HepG2 (cell line): ENCODE data around the gene ZDHHC7. TPM values are rescaled to one million over a fixed set of nuclear protein-coding genes. Genes with fewer than 3 reads are reported as not detected.
A peak's percentile ranks its signal among the peaks of the same experiment; 100 is the strongest.

Source experiments
- JUN ChIP-seq: sonication (generic); formaldehyde crosslinking; IDR thresholded peaks from 2 replicates; pipeline ENCODE4 v1.4.0; 2020; ENCODE audit warnings: mild to moderate bottlenecking, missing genetic modification reagents
- MATR3 ChIP-seq: sonication (generic); formaldehyde crosslinking; IDR thresholded peaks from 2 replicates; pipeline ENCODE4 v1.4.0; 2020; ENCODE audit warnings: missing genetic modification reagents
- RARA ChIP-seq: IDR thresholded peaks from 2 replicates; pipeline ENCODE4 v1.6.1; 2016; ENCODE audit warnings: missing genetic modification reagents, missing compliant biosample characterization
- RFX5 ChIP-seq: IDR thresholded peaks from 2 replicates; pipeline ENCODE4 v1.6.1; 2011; ENCODE audit warnings: low read depth, low read length, improper control_type of control experiment
- SATB2 ChIP-seq: sonication (generic); formaldehyde crosslinking; IDR thresholded peaks from 2 replicates; pipeline ENCODE4 v1.5.0; 2020; ENCODE audit warnings: missing genetic modification reagents
- SP4 ChIP-seq: sonication (generic); formaldehyde crosslinking; IDR thresholded peaks from 2 replicates; pipeline ENCODE4 v1.8.1; 2023; ENCODE audit warnings: mild to moderate bottlenecking, missing genetic modification reagents
- TGIF2 ChIP-seq: IDR thresholded peaks from 2 replicates; pipeline ENCODE4 v1.6.1; 2016; ENCODE audit warnings: control low read depth, missing compliant biosample characterization
- U2AF2 ChIP-seq: fragments of 200-400 bp; formaldehyde crosslinking; IDR thresholded peaks from 2 replicates; pipeline ENCODE4 v1.6.1; 2017; ENCODE audit warnings: low read depth, mild to moderate bottlenecking, low read length
- ZMAT3 ChIP-seq: sonication (generic); formaldehyde crosslinking; conservative IDR thresholded peaks from 2 replicates; pipeline ENCODE4 v1.7.0; 2021; ENCODE audit warnings: missing genetic modification reagents
- ZNF296 ChIP-seq: sonication (generic); formaldehyde crosslinking; conservative IDR thresholded peaks from 2 replicates; pipeline ENCODE4 v1.5.0; 2020; ENCODE audit warnings: mild to moderate bottlenecking, missing genetic modification reagents
- ZNF563 ChIP-seq: sonication (generic); formaldehyde crosslinking; IDR thresholded peaks from 2 replicates; pipeline ENCODE4 v1.8.0; 2022; ENCODE audit warnings: mild to moderate bottlenecking, moderate library complexity, missing genetic modification reagents
- ZNF605 ChIP-seq: sonication (generic); formaldehyde crosslinking; IDR thresholded peaks from 2 replicates; pipeline ENCODE4 v1.8.0; 2022; ENCODE audit warnings: mild to moderate bottlenecking, missing genetic modification reagents
- ZNF737 ChIP-seq: sonication (generic); formaldehyde crosslinking; IDR thresholded peaks from 2 replicates; pipeline ENCODE4 v1.5.0; 2020; ENCODE audit warnings: missing genetic modification reagents, mild to moderate bottlenecking, borderline replicate concordance
- ZNF766 ChIP-seq: sonication (generic); formaldehyde crosslinking; IDR thresholded peaks from 2 replicates; pipeline ENCODE4 v1.5.0; 2020; ENCODE audit warnings: missing genetic modification reagents, borderline replicate concordance
- polyA plus RNA-seq, 8 experiments: library from polyadenylated mRNA; depleted of rRNA in 3 of 8; stranded (reverse) in 7 of 8; unstranded in 1 of 8; fragments of >200 nt; fragmentation: Illumina TruSeq in 4 of 8; extraction: Trizol in 4 of 8; gene quantifications; 2 replicates each; pipeline versions ENCODE4 v1.2.1 to v1.2.3, GENCODE V29; 2011 to 2016; ENCODE audit warnings: low read depth in 4 of 8, missing spikeins in 1 of 8, mixed read lengths in 1 of 8; ENCODE audit not compliant: insufficient read depth in 1 of 8
- total RNA-seq, 5 experiments: library from RNA; depleted of rRNA; stranded (reverse); fragments of >200 nt; fragmentation: Illumina TruSeq; extraction: Trizol; gene quantifications; 2 replicates each; pipeline ENCODE4 v1.2.3, GENCODE V29; 2016; ENCODE audit warnings: low read depth in 1 of 5
- TF ChIP-seq, protein P1 (sequence below): sonication (generic); formaldehyde crosslinking; IDR thresholded peaks from 2 replicates; pipeline ENCODE4 v1.9.0; 2022; ENCODE audit warnings: missing genetic modification reagents, mild to moderate bottlenecking, borderline replicate concordance
- TF ChIP-seq, protein P2 (sequence below): sonication (generic); formaldehyde crosslinking; IDR thresholded peaks from 2 replicates; pipeline ENCODE4 v1.4.0; 2020; ENCODE audit warnings: mild to moderate bottlenecking, missing genetic modification reagents, borderline replicate concordance
- TF ChIP-seq, protein P3 (sequence below): sonication (generic); formaldehyde crosslinking; conservative IDR thresholded peaks from 2 replicates; pipeline ENCODE4 v1.4.0; 2020; ENCODE audit warnings: missing genetic modification reagents
- TF ChIP-seq, protein P4 (sequence below): sonication (generic); formaldehyde crosslinking; IDR thresholded peaks from 2 replicates; pipeline ENCODE4 v1.4.0; 2020; ENCODE audit warnings: missing genetic modification reagents; ENCODE audit errors: not compliant biosample characterization

The ZDHHC7 gene
- total and polyA plus RNA-seq, 2 of the 13 experiments (the other 11 are each of a cell fraction or from before 2014, with no cell fraction given) = 46.8 to 67.6 TPM

DNA sequence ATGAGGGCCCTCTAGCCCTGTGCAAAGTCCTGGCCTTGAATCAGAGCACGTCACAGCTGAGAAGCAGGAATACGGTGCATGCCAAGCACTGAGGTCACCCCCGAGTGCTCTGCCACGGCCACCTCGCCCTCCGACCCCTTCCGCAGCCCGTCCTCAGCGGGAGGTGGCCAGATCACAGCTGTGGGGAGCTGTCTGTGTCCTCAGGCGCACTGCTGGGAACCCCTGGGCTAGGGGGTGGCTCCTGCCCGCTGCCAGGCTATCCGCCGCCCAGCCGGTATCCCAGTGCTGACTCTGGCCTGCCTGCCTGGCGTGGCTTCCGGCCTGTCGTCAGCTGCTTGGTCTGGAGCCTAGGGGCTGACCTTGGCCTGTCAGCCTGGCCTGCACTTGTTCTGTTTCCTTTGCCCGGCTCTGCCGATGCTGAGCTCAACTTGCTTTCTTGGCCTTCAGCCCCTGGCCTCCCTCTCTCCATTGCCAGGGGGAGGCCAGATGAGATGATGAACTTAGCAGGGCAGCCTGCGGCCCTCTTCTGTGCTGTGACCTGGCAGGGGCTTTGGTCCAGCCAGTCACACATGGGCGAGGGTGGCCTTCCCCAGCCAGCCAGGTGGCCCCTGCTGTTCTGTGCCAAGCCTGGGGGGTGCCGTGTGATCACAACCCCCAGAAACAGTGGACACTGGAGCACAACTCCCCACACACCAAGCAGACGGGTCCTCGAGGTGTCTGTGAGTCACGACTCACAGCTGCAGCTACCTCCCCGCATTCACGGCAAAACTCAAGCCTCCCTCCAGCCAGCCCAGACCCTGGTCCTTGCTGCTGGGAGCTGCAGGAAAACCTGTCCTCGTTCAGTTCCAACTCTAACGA lies 77.3 kb downstream of the ZDHHC7 start (continued):
- TF ChIP-seq, protein P1, sequence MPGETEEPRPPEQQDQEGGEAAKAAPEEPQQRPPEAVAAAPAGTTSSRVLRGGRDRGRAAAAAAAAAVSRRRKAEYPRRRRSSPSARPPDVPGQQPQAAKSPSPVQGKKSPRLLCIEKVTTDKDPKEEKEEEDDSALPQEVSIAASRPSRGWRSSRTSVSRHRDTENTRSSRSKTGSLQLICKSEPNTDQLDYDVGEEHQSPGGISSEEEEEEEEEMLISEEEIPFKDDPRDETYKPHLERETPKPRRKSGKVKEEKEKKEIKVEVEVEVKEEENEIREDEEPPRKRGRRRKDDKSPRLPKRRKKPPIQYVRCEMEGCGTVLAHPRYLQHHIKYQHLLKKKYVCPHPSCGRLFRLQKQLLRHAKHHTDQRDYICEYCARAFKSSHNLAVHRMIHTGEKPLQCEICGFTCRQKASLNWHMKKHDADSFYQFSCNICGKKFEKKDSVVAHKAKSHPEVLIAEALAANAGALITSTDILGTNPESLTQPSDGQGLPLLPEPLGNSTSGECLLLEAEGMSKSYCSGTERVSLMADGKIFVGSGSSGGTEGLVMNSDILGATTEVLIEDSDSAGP (CRISPR knock-in tag) = peak; percentile 44; the same call in 1 of the 2 replicates
- TF ChIP-seq ZNF766 (CRISPR knock-in tag) = peak; percentile 79; the same call in 1 of the 2 replicates
- TF ChIP-seq RARA (CRISPR knock-in tag) = peak; percentile 84
- peak; percentile 55; the same call in 1 of the 2 replicates for TF ChIP-seq TGIF2 (CRISPR knock-in tag)
- TF ChIP-seq ZMAT3 (CRISPR knock-in tag) = no peak
- TF ChIP-seq U2AF2 = no peak
- TF ChIP-seq, protein P2, sequence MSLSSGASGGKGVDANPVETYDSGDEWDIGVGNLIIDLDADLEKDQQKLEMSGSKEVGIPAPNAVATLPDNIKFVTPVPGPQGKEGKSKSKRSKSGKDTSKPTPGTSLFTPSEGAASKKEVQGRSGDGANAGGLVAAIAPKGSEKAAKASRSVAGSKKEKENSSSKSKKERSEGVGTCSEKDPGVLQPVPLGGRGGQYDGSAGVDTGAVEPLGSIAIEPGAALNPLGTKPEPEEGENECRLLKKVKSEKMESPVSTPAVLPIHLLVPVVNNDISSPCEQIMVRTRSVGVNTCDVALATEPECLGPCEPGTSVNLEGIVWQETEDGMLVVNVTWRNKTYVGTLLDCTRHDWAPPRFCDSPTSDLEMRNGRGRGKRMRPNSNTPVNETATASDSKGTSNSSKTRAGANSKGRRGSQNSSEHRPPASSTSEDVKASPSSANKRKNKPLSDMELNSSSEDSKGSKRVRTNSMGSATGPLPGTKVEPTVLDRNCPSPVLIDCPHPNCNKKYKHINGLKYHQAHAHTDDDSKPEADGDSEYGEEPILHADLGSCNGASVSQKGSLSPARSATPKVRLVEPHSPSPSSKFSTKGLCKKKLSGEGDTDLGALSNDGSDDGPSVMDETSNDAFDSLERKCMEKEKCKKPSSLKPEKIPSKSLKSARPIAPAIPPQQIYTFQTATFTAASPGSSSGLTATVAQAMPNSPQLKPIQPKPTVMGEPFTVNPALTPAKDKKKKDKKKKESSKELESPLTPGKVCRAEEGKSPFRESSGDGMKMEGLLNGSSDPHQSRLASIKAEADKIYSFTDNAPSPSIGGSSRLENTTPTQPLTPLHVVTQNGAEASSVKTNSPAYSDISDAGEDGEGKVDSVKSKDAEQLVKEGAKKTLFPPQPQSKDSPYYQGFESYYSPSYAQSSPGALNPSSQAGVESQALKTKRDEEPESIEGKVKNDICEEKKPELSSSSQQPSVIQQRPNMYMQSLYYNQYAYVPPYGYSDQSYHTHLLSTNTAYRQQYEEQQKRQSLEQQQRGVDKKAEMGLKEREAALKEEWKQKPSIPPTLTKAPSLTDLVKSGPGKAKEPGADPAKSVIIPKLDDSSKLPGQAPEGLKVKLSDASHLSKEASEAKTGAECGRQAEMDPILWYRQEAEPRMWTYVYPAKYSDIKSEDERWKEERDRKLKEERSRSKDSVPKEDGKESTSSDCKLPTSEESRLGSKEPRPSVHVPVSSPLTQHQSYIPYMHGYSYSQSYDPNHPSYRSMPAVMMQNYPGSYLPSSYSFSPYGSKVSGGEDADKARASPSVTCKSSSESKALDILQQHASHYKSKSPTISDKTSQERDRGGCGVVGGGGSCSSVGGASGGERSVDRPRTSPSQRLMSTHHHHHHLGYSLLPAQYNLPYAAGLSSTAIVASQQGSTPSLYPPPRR (CRISPR knock-in tag) = no peak
- TF ChIP-seq ZNF296 (CRISPR knock-in tag) = 0 out of 2 replicates have a peak, but pooled peaks have one; percentile 55
- no peak for TF ChIP-seq JUN
- TF ChIP-seq MATR3 (CRISPR knock-in tag) = 0 out of 2 replicates have a peak, but pooled peaks have one; percentile 32
- TF ChIP-seq SATB2 (CRISPR knock-in tag) = no peak
- TF ChIP-seq, protein P3, sequence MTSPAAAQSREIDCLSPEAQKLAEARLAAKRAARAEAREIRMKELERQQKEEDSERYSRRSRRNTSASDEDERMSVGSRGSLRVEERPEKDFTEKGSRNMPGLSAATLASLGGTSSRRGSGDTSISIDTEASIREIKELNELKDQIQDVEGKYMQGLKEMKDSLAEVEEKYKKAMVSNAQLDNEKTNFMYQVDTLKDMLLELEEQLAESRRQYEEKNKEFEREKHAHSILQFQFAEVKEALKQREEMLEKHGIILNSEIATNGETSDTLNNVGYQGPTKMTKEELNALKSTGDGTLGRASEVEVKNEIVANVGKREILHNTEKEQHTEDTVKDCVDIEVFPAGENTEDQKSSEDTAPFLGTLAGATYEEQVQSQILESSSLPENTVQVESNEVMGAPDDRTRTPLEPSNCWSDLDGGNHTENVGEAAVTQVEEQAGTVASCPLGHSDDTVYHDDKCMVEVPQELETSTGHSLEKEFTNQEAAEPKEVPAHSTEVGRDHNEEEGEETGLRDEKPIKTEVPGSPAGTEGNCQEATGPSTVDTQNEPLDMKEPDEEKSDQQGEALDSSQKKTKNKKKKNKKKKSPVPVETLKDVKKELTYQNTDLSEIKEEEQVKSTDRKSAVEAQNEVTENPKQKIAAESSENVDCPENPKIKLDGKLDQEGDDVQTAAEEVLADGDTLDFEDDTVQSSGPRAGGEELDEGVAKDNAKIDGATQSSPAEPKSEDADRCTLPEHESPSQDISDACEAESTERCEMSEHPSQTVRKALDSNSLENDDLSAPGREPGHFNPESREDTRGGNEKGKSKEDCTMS (CRISPR knock-in tag) = no peak
- no peak for TF ChIP-seq RFX5
- TF ChIP-seq ZNF605 = no peak
- no peak for TF ChIP-seq ZNF563
- TF ChIP-seq ZNF737 (CRISPR knock-in tag) = 0 out of 2 replicates have a peak, but pooled peaks have one; percentile 56
- TF ChIP-seq SP4 (CRISPR knock-in tag) = peak; percentile 45; the same call in 1 of the 2 replicates
- TF ChIP-seq, protein P4, sequence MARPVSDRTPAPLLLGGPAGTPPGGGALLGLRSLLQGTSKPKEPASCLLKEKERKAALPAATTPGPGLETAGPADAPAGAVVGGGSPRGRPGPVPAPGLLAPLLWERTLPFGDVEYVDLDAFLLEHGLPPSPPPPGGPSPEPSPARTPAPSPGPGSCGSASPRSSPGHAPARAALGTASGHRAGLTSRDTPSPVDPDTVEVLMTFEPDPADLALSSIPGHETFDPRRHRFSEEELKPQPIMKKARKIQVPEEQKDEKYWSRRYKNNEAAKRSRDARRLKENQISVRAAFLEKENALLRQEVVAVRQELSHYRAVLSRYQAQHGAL (CRISPR knock-in tag) = no peak
